G401 (cell line): ENCODE measurements around the gene MED8. TPM values are rescaled to one million over a fixed set of nuclear protein-coding genes. Genes with fewer than 3 reads are reported as not detected.
A peak's percentile ranks its signal among the peaks of the same experiment; 100 is the strongest.

Experiments
- DNase-seq: peaks from one replicate; pipeline ENCODE4 v3.0.0-alpha.2; 2015; ENCODE audit warnings: low spot score
- in situ Hi-C: cut with HindIII; loops from 2 replicates; pipeline ENCODE4 v1.10.0; 2016; ENCODE audit warnings: low sequenced_read_pairs, mixed read lengths
- total RNA-seq: library from RNA; depleted of rRNA; stranded (reverse); fragments of >200 nt; shearing (Covaris generic); gene quantifications from 2 replicates; pipeline ENCODE4 v1.2.3, GENCODE V29; 2014

MED8 gene
- total RNA-seq, 1 experiment from 2014 or later = 36.2 TPM

GRCh38 chr1:43366601-43367025 is 23.0 kb downstream of the MED8 start:
- DNase-seq = no peak
- in situ Hi-C loops = no loop called here

- in situ Hi-C loops = no loop called here
These were observed 23.4 kb downstream of the MED8 start for GRCh38 chr1:43366179-43366578.

GRCh38 chr1:43365678-43366077 is 23.9 kb downstream of the MED8 start:
- no peak for DNase-seq
- in situ Hi-C loops = no loop called here

More at GRCh38 chr1:43366179-43366578, 23.4 kb downstream of the MED8 start:
- DNase-seq = no peak

- no peak for DNase-seq
- in situ Hi-C loops = no loop called here
These were observed 25.6 kb downstream of the MED8 start for GRCh38 chr1:43363935-43364525.

GRCh38 chr1:43363283-43363934 is 26.2 kb downstream of the MED8 start:
- no peak for DNase-seq

GRCh38 chr1:43360616-43361015 is 29.0 kb downstream of the MED8 start:
- DNase-seq = no peak
- in situ Hi-C loops = no loop called here

More at GRCh38 chr1:43363283-43363934, 26.2 kb downstream of the MED8 start:
- in situ Hi-C loops = no loop called here

- in situ Hi-C loops = no loop called here
These were observed 29.9 kb downstream of the MED8 start for GRCh38 chr1:43359696-43360095.

GRCh38 chr1:43358746-43359693 is 30.6 kb downstream of the MED8 start, which contains the start of gene CDC20:
Gene CDC20, plus strand, starts transcription at chr1:43358981. Its CDS starts 235 bp downstream, at chr1:43359216.
- in situ Hi-C loops = no loop called here
- DNase-seq = peak; percentile 97

More at GRCh38 chr1:43359696-43360095, 29.9 kb downstream of the MED8 start:
- DNase-seq = no peak

GRCh38 chr1:43358121-43358745 is 31.4 kb downstream of the MED8 start:
- in situ Hi-C loops = no loop called here
- DNase-seq = peak; percentile 41

GRCh38 chr1:43357251-43357650 is 32.3 kb downstream of the MED8 start:
- DNase-seq = no peak
- in situ Hi-C loops = no loop called here

- no peak for DNase-seq
- in situ Hi-C loops = no loop called here
These were observed 34.7 kb downstream of the MED8 start for GRCh38 chr1:43354936-43355335.

- DNase-seq = no peak
- in situ Hi-C loops = no loop called here
These were observed 35.1 kb downstream of the MED8 start for GRCh38 chr1:43354471-43354870.

GRCh38 chr1:43352881-43353280 is 36.7 kb downstream of the MED8 start:
- in situ Hi-C loops = no loop called here
- DNase-seq = no peak

GRCh38 chr1:43352351-43352705 is 37.3 kb downstream of the MED8 start:
- in situ Hi-C loops = no loop called here
- DNase-seq = no peak

GRCh38 chr1:43351421-43352350 is 37.9 kb downstream of the MED8 start:
- no peak for DNase-seq
- in situ Hi-C loops = no loop called here

GRCh38 chr1:43350976-43351375 is 38.6 kb downstream of the MED8 start:
- no peak for DNase-seq
- in situ Hi-C loops = no loop called here

GRCh38 chr1:43349594-43350306 is 39.9 kb downstream of the MED8 start:
- in situ Hi-C loops = no loop called here
- peak; percentile 47 for DNase-seq
